K562 (cell line): ENCODE measurements around the gene AGL. TPM values are rescaled to one million over a fixed set of nuclear protein-coding genes. Genes with fewer than 3 reads are reported as not detected.

Source experiments
- ARHGAP35 ChIP-seq: fragments of 450-650 bp; IDR thresholded peaks from 2 replicates; pipeline ENCODE4 v1.6.1; 2018; ENCODE audit not compliant: partially characterized antibody
- BHLHE40 ChIP-seq: IDR thresholded peaks from 2 replicates; pipeline ENCODE4 v1.6.1; 2011; ENCODE audit warnings: low read length, improper control_type of control experiment
- BRF2 ChIP-seq: IDR thresholded peaks from 3 replicates; pipeline ENCODE4 v1.6.1; 2011; ENCODE audit warnings: borderline replicate concordance, mild to moderate bottlenecking; ENCODE audit not compliant: insufficient read length, insufficient read depth
- CEBPB ChIP-seq: fragments of 450-650 bp; IDR thresholded peaks from 2 replicates; pipeline ENCODE4 v1.6.1; 2016; ENCODE audit warnings: missing genetic modification characterization, missing compliant biosample characterization
- CXXC5 ChIP-seq: fragments of 250-450 bp; sonication (Bioruptor Pico); IDR thresholded peaks from 2 replicates; pipeline ENCODE4 v1.8.0; 2022; ENCODE audit warnings: inconsistent platforms, mild to moderate bottlenecking, moderate library complexity
- GTF2A2 ChIP-seq: IDR thresholded peaks from 2 replicates; pipeline ENCODE4 v1.6.1; 2016; ENCODE audit warnings: mild to moderate bottlenecking, missing genetic modification characterization, missing compliant biosample characterization
- MED1 ChIP-seq: sonication (generic); formaldehyde crosslinking; IDR thresholded peaks from 2 replicates; pipeline ENCODE4 v1.8.1; 2023; ENCODE audit warnings: missing genetic modification reagents, borderline replicate concordance
- NR2F6 ChIP-seq: fragments of 450-650 bp; formaldehyde crosslinking; IDR thresholded peaks from 2 replicates; pipeline ENCODE4 v1.4.0; 2020; ENCODE audit warnings: mild to moderate bottlenecking
- PHTF2 ChIP-seq: fragments of 250-450 bp; sonication (Bioruptor Pico); IDR thresholded peaks from 2 replicates; pipeline ENCODE4 v1.5.0; 2021; ENCODE audit warnings: mild to moderate bottlenecking
- POLR2AphosphoS5 ChIP-seq: IDR thresholded peaks from 2 replicates; pipeline ENCODE4 v1.6.1; 2011; ENCODE audit warnings: mild to moderate bottlenecking, low read depth, low read length, moderate library complexity; ENCODE audit not compliant: control insufficient read depth, insufficient read depth
- polyA plus RNA-seq, 8 experiments: library from polyadenylated mRNA; depleted of rRNA in 4 of 8; stranded (reverse) in 5 of 8; unstranded in 3 of 8; fragments of >200 nt; fragmentation: Nextera tagmentation in 2 of 8; fragmentation: Illumina TruSeq in 1 of 8; extraction: Ambion mirVana in 2 of 8; extraction: Trizol in 1 of 8; gene quantifications; 2 replicates each; pipeline versions ENCODE4 v1.2.1 to v1.2.3, GENCODE V29; 2011 to 2014; ENCODE audit warnings: inconsistent platforms in 1 of 8, missing spikeins in 1 of 8
- total RNA-seq, 7 experiments: library from RNA; depleted of rRNA in 6 of 7; stranded (reverse); fragments of >200 nt in 6 of 7; fragmentation: Illumina TruSeq in 2 of 7; extraction: Trizol in 2 of 7; gene quantifications; 2 replicates each; pipeline versions ENCODE4 v1.2.1 to v1.2.3, GENCODE V29; 2011 to 2021; ENCODE audit warnings: low replicate concordance in 1 of 7
- TF ChIP-seq, protein P1 (sequence below), 3 experiments: IDR thresholded peaks in 2 of 3; conservative IDR thresholded peaks in 1 of 3; 2 replicates each; pipeline ENCODE4 v1.5.1; 2011 to 2012; ENCODE audit warnings: low read length in 3 of 3, mild to moderate bottlenecking in 3 of 3, control low read depth in 2 of 3, improper control_type of control experiment in 1 of 3, inconsistent platforms in 1 of 3, low read depth in 1 of 3, mixed read lengths in 1 of 3, moderate library complexity in 1 of 3; ENCODE audit not compliant: insufficient read depth in 2 of 3
- TF ChIP-seq, protein P2 (sequence below): fragments of 450-650 bp; IDR thresholded peaks from 2 replicates; pipeline ENCODE4 v1.6.1; 2016; ENCODE audit warnings: mild to moderate bottlenecking, moderate library complexity

The AGL gene
- total and polyA plus RNA-seq, 9 of the 15 experiments (the other 6 are each of a cell fraction or from before 2014, with no cell fraction given) = 6.3 to 20.4 (median 12.4) TPM

GRCh38 chr1:99969729-99970621 is 119.8 kb downstream of the AGL start, which contains the start of gene SLC35A3 (continued):
- TF ChIP-seq, protein P1, sequence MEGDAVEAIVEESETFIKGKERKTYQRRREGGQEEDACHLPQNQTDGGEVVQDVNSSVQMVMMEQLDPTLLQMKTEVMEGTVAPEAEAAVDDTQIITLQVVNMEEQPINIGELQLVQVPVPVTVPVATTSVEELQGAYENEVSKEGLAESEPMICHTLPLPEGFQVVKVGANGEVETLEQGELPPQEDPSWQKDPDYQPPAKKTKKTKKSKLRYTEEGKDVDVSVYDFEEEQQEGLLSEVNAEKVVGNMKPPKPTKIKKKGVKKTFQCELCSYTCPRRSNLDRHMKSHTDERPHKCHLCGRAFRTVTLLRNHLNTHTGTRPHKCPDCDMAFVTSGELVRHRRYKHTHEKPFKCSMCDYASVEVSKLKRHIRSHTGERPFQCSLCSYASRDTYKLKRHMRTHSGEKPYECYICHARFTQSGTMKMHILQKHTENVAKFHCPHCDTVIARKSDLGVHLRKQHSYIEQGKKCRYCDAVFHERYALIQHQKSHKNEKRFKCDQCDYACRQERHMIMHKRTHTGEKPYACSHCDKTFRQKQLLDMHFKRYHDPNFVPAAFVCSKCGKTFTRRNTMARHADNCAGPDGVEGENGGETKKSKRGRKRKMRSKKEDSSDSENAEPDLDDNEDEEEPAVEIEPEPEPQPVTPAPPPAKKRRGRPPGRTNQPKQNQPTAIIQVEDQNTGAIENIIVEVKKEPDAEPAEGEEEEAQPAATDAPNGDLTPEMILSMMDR (IDR thresholded peaks at IDR 0.05 in 2 of 3, conservative IDR thresholded peaks at IDR 0.05 in 1 of 3; ENCODE audit: insufficient read depth in 2 of 3, low read depth in 1 of 3, low read length in 3 of 3) = no peak; a peak in 1 of 6 replicates
- TF ChIP-seq CXXC5 (CRISPR knock-in tag) (peak; percentile 81), ARHGAP35 (no peak), MED1 (CRISPR knock-in tag) (no peak), GTF2A2 (tag) (0 out of 2 replicates have a peak, but pooled peaks have one; percentile 58), PHTF2 (no peak), BRF2 (no peak), BHLHE40 (peak; percentile 44; the same call in 1 of the 2 replicates), POLR2AphosphoS5 (peak; percentile 62; the same call in 1 of the 2 replicates), CEBPB (tag) (no peak), NR2F6 (CRISPR knock-in tag) (no peak)
- TF ChIP-seq, protein P2, sequence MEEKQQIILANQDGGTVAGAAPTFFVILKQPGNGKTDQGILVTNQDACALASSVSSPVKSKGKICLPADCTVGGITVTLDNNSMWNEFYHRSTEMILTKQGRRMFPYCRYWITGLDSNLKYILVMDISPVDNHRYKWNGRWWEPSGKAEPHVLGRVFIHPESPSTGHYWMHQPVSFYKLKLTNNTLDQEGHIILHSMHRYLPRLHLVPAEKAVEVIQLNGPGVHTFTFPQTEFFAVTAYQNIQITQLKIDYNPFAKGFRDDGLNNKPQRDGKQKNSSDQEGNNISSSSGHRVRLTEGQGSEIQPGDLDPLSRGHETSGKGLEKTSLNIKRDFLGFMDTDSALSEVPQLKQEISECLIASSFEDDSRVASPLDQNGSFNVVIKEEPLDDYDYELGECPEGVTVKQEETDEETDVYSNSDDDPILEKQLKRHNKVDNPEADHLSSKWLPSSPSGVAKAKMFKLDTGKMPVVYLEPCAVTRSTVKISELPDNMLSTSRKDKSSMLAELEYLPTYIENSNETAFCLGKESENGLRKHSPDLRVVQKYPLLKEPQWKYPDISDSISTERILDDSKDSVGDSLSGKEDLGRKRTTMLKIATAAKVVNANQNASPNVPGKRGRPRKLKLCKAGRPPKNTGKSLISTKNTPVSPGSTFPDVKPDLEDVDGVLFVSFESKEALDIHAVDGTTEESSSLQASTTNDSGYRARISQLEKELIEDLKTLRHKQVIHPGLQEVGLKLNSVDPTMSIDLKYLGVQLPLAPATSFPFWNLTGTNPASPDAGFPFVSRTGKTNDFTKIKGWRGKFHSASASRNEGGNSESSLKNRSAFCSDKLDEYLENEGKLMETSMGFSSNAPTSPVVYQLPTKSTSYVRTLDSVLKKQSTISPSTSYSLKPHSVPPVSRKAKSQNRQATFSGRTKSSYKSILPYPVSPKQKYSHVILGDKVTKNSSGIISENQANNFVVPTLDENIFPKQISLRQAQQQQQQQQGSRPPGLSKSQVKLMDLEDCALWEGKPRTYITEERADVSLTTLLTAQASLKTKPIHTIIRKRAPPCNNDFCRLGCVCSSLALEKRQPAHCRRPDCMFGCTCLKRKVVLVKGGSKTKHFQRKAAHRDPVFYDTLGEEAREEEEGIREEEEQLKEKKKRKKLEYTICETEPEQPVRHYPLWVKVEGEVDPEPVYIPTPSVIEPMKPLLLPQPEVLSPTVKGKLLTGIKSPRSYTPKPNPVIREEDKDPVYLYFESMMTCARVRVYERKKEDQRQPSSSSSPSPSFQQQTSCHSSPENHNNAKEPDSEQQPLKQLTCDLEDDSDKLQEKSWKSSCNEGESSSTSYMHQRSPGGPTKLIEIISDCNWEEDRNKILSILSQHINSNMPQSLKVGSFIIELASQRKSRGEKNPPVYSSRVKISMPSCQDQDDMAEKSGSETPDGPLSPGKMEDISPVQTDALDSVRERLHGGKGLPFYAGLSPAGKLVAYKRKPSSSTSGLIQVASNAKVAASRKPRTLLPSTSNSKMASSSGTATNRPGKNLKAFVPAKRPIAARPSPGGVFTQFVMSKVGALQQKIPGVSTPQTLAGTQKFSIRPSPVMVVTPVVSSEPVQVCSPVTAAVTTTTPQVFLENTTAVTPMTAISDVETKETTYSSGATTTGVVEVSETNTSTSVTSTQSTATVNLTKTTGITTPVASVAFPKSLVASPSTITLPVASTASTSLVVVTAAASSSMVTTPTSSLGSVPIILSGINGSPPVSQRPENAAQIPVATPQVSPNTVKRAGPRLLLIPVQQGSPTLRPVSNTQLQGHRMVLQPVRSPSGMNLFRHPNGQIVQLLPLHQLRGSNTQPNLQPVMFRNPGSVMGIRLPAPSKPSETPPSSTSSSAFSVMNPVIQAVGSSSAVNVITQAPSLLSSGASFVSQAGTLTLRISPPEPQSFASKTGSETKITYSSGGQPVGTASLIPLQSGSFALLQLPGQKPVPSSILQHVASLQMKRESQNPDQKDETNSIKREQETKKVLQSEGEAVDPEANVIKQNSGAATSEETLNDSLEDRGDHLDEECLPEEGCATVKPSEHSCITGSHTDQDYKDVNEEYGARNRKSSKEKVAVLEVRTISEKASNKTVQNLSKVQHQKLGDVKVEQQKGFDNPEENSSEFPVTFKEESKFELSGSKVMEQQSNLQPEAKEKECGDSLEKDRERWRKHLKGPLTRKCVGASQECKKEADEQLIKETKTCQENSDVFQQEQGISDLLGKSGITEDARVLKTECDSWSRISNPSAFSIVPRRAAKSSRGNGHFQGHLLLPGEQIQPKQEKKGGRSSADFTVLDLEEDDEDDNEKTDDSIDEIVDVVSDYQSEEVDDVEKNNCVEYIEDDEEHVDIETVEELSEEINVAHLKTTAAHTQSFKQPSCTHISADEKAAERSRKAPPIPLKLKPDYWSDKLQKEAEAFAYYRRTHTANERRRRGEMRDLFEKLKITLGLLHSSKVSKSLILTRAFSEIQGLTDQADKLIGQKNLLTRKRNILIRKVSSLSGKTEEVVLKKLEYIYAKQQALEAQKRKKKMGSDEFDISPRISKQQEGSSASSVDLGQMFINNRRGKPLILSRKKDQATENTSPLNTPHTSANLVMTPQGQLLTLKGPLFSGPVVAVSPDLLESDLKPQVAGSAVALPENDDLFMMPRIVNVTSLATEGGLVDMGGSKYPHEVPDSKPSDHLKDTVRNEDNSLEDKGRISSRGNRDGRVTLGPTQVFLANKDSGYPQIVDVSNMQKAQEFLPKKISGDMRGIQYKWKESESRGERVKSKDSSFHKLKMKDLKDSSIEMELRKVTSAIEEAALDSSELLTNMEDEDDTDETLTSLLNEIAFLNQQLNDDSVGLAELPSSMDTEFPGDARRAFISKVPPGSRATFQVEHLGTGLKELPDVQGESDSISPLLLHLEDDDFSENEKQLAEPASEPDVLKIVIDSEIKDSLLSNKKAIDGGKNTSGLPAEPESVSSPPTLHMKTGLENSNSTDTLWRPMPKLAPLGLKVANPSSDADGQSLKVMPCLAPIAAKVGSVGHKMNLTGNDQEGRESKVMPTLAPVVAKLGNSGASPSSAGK = peak; percentile 24
